GM21529 (cell line): ENCODE results near the gene MYO18A.

ENCODE experiments used
- ATAC-seq: cut with Tn5 transposase; IDR thresholded peaks from one replicate; pipeline ENCODE4 v1.9.1; 2021; ENCODE audit not compliant: unreplicated experiment

MYO18A gene

DNA sequence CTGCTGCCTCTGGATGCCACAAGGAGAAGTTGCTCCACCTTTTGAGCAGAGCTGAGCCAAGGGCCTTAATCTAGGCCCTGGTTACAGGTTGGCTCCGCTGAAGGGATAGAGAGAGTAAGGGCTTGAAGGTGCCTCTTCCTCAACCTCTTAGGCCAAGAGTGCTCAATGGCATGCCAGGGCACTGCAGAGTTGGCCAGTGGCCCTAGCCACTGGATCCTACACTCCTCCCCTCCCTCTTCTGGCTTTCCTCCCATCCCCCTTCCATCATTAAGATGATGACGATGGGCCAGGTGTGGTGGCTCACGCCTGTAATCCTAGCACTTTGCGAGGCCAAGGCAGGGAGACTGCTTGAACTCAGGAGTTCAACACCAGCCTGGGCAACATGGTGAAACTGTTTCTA, 50.5 kb downstream of the MYO18A start:
- no peak for ATAC-seq

DNA sequence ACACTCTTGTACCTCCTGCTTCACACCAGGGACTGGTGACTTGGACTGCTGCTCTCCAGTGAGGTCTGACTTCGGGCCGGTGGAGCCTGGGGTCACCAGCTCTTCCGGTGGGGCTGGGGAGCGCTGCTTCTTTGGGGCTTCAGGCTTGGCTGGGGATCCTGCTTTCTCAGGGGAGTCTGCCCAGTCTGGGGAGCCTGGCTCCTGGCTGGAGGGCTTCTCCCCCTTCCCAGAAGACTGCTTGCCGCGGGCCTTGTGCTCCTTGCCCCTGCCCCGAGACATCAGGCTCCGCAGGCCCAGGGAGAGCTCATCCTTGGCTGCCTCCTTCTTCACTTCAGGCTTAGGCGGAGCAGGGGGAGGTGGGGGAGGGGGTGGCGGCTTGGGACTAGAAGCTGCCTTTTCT, 52.4 kb downstream of the MYO18A start:
- no peak for ATAC-seq

GRCh38 chr17:29126268-29126930, 53.8 kb downstream of the MYO18A start:
- no peak for ATAC-seq

- ATAC-seq: no peak
Measured at GRCh38 chr17:29125651-29126050, 54.5 kb downstream of the MYO18A start.

- ATAC-seq: no peak
Measured at GRCh38 chr17:29124925-29125273, 55.3 kb downstream of the MYO18A start.

DNA sequence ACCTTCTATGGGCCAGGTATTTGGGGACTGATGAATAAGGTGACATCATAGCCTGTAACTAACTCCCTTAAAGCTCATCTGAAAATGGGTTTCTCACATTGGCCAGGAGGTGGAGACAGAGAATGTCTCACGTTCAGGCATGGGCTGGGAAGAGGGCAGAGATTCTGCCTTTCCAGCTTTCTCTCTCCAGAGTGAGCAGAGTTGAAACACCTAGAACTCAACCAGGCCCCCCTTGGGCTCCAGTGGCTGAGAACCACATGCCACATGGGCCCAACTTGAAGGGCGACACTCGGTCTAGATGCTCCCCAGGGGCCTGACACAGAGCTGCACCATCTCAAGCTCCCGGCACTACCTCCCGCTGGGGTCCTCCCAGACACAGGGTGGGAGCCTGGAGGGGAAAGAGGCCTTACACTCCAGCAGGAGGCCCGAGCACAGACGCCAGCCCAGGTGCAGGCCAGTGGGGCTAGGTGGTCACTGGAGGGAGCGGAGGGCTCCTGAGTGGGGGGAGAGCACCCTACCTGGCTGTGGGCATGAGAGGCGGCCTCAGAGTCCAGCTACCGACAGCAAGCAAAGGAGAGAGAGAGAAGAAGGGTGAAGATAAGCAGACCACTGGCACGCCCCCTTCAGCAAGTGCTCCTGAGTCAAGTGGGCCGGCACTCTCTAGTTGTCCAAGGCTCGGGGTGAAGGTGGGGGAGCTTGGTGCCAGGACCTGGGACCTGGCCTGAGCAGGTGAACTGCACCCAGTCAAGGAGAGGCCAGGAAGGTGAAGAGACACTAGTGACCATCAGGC, 55.9 kb downstream of the MYO18A start:
- peak; percentile 52 for ATAC-seq

DNA sequence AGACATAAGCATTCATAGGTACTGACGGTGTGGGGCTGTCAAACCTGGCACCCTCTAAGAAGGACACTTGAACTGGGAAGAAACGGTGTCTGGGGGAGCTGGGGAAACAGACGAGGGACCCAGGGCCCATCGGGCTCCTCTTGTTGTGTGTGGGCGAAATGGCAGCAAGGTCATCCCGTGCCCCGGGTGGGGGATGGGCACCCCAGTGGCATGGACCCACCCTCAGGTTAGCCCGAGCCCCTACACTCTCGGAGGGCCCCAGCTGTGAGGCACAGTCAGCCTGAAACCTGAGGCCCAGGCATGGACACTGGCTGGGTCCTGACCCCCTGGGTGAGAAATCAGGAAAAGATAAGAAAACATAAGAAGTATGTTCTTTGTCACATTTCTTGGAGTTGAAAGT, 57.1 kb downstream of the MYO18A start:
- ATAC-seq: no peak

DNA sequence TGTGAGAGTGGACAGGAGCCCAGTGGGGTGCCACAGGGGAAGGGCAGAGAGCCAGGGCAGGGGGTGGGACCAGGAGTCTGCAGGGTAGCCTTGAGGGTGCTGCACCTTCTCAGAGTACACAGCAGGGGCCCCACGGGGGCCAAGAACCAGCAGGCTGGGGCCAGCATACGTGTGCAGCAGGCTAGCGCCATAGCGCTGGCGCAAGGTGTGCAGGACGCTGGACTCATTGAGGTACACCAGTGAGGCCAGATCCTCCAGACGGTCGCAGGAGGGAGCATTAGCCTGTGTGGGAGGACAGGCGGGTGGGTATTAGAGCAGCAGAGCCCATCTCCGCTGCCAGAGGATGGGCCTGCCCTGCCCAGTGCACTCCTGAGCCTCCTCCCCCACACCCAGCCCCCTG, 58.8 kb downstream of the MYO18A start:
- no peak for ATAC-seq

GRCh38 chr17:29120433-29120832, 59.8 kb downstream of the MYO18A start:
- no peak for ATAC-seq

GRCh38 chr17:29119265-29119664, 60.9 kb downstream of the MYO18A start:
- no peak for ATAC-seq

- no peak for ATAC-seq
Measured at GRCh38 chr17:29116804-29117753, 63.1 kb downstream of the MYO18A start.

DNA sequence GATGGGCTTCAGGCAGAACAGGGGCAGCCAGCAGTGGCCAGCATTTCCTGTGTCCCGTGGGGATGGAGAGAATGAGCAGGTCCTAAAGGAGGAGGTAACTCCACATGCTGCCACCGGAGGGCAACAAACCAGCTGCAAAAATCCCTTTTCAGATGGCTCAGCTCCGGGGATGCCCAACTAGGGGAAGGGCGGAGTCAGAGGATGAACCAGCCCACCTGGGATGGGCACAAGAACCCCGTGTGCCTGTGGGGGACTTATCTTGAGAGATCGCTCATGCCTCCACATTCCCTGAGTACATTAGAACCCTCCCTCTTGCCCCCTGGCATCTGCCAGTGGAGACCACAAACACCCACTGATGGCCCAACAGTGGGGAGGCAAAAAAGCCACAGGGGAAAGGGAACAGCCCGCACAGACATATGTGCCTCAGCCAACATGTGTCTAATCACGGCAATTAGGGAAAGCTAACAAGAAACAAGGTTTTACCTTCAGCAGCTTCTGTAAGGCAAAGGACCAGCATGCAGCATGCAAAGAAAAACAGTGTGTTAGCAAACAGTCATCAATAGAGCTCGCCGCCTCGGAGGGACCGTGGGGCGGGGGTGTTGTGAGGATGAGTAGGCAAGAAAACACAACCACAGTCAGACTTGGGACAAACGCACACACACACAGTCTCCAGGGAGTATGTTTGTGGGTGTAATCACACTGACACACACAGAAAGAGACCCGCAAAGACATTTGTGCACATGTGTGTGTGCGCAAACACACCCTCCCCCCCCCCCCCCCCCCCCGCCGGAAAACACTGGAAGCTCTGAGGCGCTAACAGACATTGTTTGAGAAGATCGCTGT, 64.0 kb downstream of the MYO18A start:
- no peak for ATAC-seq

DNA sequence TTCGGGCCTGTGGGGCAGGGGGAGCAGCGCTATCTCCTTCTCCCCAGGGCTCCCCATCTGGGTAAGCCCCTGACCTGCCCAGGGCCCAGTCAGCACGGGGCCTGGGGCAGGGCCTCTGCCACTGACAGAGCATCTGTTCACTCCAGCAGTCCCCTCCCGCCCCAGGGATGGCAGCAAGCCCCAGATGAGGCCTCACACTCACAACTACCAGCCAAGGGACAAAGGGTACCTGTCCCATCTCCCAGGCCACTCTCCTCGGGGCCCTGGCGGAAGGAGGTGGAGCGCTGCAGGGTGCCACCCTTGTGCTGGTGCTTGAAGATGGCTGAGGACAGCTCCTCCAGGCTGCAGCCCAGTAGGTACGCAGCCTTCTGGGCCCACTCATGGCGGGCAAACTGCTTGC, 64.8 kb downstream of the MYO18A start:
- no peak for ATAC-seq

GRCh38 chr17:29114141-29114540, 66.1 kb downstream of the MYO18A start:
- no peak for ATAC-seq

DNA sequence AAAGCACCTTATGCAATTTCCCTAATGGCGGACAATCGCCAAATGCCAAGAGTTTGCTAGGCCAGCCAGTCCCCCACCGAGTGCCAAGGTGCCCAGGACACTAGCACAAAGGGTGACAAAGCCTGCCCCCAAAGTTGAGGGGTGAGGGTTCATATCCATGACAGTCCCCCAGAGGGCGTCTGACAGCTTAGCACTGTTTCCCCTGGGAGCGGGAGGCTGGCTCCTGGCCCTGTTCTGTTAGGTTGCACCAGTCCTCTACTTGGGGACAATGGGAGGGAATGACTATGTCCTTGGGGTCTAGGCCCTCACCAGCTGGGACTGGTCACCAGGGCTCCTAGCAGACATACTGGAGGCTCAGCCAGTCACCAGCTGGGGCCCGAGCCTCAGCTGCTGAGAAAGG, 66.9 kb downstream of the MYO18A start:
- no peak for ATAC-seq

DNA sequence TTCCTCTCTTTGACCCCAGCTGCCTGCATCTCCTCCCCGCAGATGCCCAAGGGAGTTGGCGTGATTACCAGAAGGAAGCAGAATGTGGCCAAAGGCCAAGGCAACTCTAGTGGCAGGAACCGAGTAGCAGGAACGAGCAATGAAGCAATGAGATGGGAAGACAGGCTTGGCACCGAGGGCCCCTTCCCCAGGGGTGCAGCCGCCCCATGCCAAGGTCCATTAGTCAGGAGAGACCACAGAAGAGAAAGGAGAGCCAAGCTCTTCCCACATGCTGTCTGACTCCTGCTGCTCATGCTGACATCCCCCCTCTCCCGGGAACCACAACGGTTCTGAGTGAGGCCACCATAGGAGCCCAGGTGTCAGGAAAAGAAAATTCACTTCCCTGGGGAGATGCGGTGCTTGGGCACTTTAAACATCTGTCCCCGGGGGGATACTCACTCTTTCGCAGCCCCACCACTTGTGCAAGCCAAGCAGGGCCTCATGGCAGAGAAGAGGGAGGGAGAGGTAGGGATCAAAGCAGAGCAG, 67.4 kb downstream of the MYO18A start:
- ATAC-seq: no peak

GRCh38 chr17:29111816-29112499, 68.2 kb downstream of the MYO18A start:
- no peak for ATAC-seq

- ATAC-seq: no peak
Measured at GRCh38 chr17:29110372-29110757, 69.8 kb downstream of the MYO18A start.

DNA sequence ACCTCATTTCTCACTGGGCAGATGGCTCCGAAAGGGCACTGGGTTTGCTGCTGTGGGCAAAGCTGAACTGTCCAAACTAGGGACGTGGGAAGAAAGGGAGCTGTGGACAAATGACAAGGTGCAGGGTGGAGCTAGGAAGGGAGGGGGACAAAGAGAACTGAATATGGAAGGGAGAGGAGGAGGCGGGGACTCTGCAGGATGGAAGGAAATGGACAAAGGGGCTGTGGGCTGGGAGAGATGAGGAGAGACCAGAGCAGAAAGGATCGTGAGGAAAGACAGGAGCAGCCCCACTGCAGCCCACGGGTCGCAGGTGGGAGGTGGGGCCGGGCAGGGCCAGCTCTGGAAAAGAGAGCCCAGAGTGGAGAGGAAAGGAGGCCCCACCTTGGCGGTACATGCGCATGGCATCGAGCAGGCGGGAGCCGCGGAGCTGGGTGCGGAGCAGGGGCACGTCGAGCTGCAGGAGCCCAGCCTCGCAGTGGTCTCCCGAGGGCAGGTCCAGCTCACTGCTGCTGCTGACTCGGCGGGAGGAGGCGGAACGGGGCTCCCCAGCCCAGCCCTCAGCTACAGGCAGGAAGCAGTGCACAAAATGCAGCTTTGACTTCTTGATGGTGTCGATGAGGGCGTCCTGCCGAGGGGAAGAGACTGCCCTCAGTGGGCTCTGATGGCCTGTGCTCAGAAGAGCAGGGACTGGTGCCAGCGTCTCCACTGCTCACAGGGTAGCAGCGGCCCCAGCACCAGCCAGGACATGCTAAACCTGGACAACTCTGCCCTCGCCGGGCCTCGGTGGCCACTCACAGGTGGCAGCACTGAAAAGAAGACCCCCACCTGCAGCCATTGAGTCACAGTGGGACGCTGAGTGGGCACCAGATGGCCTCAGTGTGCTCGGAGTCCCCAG, 70.5 kb downstream of the MYO18A start:
- ATAC-seq: no peak
